HG02840 (cell line): ENCODE results near the gene PLEKHG4.
A peak's percentile ranks its signal among the peaks of the same experiment; 100 is the strongest.

Experiments
- ATAC-seq: cut with Tn5 transposase; IDR thresholded peaks from one replicate; pipeline ENCODE4 v1.9.1; 2021; ENCODE audit warnings: mild to moderate bottlenecking, moderate library complexity, moderate number of reproducible peaks; ENCODE audit not compliant: unreplicated experiment, low FRiP score

Gene PLEKHG4

DNA sequence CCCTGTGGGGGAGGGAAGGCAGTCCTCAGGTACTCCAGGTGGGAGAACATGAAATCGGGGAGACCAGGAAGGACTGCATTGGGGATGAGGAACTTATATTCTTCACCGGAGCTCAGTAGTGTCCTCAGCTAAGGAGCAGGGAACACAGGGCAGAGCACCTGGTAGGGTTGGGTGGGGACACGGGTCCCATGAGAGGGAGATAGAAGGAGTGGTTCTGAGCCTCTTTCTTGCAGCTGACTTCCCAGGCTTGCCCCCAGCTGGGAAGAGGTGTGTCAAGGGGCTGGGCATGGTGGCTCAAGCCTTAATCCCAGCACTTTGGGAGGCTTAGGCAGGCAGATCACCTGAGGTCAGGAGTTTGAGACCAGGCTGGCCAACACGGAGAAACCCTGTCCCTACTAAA is 34.1 kb upstream of the PLEKHG4 start:
- ATAC-seq, result no peak

DNA sequence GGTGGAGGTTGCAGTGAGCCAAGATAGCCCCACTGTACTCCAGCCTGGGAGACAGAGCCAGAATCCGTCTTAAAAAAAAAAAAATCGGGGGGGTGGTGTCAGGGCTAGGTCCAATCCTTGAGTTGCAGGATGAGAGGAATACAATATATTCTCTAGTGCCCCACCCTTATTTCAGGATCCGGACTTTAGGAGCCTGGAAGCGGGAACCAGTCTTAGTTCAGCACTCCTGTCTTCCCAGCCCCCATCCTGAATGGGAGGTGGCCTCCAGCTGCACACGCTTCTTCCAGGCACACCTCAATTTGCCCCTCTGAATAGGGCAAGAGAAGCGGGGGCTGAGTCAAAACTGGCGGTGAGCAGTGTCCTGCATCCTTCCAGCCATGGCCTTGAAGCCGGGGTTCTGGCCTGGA is 33.7 kb upstream of the PLEKHG4 start:
- no peak for ATAC-seq

DNA sequence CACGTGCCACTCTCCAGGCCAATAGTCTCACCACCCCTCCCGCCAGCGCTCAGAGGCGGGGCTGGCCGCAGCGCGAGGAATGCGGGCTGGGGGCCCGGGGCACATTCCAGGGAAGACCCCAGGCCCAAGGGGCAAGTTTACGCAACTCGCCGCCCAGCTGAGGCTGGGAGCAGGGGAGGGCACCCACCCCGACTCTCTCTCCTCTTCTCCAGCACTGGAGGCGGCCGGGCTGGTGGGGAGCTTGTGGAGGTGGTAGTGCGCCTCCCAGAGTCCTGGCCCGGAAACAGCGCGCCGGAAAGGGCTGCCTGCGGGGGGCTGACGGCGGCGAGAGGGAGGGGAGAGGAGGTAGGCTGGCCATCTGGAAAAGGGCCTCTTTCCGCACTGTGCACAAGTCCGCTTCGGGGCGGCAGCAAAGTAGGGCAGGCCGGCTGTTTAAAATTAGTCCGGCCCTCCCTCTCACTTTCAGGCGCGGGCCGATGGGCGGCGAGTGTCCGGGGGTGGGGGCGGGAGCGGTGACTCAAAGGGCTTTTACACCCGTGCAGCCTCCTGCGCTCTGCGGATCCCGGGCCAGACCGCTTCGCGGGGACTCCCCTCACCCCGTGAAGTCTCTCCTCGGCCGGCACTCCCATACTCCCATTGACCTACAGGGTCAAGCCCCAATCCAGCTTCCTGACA is 33.1 kb upstream of the PLEKHG4 start:
- peak; percentile 19 for ATAC-seq

DNA sequence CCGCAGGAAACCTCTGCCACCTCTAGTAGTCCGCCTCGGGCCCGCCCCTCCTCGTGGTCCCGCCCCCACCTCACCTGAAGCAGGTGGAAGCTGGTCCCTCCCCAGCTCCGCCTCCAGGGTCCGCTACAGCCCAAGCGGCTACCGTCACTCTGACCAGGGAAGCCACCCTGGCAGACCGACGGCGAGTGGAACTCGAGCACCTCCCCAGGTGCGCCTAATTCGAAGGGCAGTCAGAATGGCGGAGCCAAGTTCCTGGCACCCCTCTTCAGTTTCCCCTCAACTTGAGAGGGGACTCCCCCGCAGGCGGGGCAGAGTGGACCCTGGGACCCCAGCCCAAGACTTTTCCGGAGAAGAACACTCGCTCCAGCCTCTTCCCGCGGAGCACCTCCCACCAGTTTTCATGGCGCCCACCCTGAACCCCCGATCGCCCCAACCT is 32.6 kb upstream of the PLEKHG4 start:
- ATAC-seq, result peak; percentile 30

DNA sequence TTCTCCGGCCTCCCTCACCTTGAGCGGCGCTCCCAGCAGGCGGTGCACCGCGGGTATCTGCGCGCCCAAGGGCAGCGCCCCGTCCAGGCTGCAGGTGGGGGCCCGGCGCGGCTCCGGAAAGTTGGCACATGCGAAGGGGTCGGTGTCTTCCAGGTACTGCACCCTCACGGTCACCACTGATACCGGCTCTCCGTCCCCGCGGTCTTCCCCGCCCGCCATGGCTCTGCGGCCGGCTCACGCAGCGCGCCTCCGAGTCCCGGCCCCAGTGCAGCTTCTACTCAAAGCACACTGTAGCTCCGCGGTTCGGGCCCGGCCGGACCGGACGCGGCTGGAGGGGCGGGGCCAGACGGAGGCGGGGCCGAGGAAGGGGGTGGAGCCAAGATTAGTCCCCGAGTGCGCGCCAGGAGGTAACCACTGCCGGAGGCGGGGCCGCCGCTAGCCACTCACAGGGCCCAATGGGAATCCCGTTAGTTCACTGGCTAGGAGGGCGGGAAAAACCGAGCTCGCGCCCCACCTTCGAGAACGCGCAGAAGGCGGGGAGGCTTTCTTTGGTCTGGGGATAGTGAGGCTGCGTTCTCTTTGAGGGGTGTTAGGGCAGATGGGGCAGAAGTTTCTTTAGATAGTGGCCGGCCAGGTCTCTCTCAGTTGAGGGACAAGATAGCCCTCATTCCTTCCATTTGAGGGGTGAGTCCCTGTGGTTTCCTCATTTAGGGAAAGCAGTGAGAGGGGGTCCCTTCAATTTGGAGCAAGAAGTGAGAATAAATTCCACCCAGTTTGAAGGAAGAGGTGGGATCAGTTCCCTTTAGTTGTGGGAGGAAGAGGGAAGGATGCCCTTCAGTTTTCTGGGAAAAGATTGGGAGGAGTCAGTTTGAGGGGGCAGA is 31.9 kb upstream of the PLEKHG4 start, which contains the start of gene FHOD1:
TSS of gene FHOD1 (minus strand) at position 290 of the 881 bp plus-strand sequence. CDS start at position 219, 71 bp downstream.
- peak; percentile 50 for ATAC-seq

DNA sequence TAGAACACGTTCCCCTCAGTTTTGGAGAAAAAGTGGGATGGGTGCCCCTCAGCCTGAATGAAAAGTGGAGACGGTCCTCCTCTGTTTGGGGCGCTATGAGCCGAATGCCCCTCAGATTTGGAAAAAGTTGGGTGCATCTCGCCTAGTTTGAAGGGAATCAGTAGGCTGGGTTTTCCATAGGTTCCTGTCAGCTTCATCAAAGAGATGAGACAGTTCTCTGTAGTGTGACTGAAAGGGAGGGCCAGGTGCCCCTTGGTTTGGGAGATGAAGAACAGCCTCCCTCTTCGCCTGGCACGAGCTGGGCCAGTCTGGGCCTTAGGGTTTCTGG is 31.3 kb upstream of the PLEKHG4 start:
- no peak for ATAC-seq

DNA sequence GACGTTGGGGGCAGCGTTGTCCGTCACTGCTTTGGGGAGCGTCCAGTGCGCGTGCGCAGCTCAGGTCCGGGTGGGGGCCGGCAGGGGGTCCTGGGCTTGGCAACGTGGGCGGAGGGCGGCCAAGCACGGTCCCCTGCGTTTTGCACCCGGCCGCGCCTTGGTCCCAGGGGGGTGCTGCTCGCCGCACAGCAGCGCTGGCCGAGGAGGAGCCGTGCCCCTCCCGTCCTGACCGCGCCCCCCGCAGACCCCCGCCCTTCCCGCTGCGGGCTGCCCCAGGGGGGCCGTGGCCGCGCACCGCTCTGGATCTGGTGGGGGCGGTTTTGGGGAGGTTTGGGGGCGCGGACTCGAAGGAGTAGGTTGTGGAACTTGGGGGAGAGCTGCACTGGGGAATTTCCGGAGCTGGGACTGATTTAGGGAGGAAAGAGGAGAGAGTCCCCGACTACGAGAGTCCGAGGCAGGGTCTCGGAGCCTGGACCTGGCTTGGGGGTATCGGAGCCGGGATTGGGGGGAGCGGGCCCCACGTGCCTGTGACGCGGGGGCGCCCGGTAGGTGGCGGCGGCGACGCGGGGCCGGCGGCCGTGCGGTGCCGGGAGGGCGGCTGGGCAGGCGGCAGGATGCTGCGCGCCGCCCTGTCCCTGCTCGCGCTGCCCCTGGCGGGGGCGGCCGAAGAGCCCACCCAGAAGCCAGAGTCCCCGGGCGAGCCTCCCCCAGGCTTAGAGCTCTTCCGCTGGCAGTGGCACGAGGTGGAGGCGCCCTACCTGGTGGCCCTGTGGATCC is 30.7 kb upstream of the PLEKHG4 start, which contains the start of gene SLC9A5:
TSS of gene SLC9A5 (plus strand) at position 579 of the 777 bp plus-strand sequence. CDS start at position 615, 36 bp downstream.
- ATAC-seq, result no peak

DNA sequence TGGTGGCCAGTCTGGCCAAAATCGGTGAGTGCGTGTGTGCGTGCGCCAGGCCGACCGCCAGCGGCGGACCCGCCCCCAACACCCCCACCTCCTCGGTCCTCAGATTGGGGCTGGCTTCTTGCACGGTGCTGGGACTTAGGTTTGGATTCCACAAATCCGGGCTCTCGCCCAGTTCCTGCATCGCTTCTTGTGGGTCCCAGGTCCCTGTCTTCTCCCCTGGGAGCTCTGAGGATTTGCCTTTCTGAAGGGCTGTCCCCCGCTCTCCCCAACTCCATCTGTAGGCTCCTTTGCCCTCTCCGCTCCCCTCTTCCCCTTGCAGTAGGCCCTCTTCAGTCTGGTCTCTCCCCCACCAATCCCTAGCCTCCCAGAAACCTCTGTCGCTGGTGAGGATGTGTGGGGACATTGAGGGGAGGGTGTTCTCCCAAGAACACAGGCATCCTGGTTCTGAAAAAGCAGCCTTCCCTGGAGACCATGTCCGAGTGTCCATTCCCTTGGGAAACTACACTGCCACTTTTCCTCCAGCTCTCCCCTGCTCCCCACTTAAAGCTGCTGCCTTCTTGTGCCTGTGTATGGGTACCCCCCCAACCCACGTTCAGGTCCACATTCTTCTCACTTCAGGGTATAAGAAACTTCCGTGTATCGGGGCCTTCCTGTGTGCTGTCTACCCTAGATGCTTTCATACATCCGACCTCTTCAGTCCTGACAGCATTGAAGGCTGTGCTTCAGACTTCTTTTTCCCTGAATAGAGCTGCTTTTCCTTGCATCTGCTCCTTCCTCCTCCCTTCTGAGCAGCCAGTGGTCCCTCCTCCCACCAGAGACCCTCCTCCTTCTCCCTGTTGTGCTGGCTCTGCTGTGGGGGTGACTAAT is 29.9 kb upstream of the PLEKHG4 start:
- no peak for ATAC-seq

DNA sequence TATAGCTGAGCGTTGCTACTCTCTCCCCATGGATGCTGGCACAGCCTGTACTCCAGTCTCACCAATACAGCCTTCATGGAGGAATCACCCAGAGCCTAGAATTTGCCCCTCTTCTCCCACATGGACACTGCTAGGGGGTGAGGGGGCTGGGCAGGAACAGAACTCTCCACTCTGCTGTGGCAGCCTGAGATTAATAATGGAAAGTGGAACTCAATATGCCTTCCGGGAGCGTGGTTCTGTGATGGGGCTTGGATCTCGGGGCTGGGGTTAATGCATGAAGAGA is 29.3 kb upstream of the PLEKHG4 start:
- ATAC-seq, result no peak

DNA sequence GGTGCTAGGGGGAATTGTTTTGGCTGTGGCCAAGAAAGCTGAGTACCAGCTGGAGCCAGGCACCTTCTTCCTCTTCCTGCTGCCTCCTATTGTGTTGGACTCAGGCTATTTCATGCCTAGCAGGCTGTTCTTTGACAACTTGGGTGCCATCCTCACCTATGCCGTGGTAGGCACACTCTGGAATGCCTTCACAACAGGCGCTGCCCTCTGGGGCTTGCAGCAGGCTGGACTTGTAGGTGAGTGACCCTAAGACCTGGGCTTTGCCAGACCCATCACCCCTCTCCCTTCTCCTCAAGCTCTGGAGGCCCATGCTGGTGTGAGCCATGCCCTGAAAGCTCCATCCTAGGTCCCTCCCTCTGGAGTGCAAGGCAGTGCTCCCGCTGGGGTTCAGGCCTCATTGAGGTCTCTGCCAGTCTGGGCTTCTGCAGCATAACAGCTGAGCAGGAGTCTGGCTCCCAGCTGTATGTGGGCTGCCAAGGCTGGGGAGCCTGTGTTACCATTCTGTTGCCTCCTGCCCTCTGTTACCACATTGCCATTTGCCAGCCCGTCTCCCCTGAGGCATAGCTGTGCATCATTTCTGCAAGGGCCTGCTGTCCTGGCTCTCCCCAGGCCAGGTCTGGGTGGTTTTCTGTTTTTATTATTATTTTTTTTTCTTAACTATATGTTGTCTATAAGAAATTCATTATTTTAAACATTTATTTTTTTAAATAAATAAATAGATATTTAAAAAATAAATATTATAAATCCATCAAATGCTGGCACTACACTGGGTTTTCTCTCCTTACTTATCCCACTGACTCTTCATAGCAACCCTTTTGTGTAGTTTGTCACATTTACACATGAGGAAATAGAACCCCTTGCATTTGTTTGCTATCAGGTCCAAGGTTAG is 26.5 kb upstream of the PLEKHG4 start:
- ATAC-seq, result no peak

DNA sequence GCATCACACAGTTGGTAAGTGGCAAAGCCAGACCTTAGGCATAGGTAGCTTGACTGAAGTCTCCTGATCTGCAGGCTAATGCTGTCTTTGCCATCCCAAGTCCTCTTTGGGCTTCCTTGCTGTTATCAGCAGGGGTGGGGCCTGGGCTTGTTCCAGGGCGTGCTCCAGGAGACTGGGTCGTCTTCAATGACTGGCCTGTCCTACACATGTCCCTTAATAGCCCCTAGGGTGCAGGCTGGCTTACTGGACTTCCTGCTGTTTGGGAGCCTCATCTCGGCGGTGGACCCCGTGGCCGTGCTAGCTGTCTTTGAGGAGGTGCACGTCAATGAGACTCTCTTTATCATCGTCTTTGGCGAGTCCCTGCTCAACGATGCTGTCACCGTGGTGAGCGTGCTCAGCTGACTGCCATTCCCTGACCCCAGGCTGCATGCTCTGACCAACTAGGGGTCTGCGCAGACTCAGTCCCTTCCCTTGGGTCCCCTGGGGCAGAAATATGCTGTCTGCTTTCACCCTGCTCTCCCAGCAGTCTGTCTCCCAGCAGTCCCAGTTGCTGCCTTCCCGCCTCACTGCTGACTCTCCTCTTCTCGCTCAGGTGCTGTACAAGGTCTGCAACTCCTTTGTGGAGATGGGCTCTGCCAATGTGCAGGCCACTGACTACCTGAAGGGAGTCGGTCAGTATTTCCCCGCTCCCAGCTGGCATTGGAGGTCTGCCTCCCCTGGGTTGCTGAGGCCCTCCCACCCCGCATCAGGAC is 24.4 kb upstream of the PLEKHG4 start:
- ATAC-seq, result no peak

DNA sequence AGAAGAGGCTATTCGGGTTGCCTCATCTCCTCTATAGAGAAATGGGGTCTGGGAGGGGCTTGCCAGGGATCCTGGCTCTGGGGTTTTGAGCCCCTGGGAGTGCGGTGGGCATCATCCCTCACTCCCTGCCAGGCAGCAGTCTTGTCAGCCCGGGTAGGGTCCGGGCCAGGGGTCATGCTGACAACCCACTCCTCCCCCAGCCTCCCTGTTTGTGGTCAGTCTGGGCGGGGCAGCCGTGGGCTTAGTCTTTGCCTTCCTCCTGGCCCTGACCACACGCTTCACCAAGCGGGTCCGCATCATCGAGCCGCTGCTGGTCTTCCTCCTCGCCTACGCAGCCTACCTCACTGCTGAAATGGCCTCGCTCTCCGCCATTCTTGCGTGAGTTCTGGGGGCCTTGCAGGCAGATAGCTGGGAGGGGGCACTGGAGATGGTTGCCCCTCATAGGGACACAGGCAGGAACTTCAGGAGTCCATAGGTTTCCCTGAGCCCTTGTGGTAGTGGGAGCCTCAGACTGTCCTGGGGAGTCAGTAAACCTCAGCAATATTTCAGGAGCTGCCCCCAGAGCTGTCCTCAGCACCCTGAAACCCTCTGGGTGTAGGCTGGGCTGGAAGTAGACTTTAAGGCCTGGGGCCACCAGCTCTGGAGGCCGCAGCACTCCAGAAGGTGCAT is 23.6 kb upstream of the PLEKHG4 start:
- no peak for ATAC-seq

DNA sequence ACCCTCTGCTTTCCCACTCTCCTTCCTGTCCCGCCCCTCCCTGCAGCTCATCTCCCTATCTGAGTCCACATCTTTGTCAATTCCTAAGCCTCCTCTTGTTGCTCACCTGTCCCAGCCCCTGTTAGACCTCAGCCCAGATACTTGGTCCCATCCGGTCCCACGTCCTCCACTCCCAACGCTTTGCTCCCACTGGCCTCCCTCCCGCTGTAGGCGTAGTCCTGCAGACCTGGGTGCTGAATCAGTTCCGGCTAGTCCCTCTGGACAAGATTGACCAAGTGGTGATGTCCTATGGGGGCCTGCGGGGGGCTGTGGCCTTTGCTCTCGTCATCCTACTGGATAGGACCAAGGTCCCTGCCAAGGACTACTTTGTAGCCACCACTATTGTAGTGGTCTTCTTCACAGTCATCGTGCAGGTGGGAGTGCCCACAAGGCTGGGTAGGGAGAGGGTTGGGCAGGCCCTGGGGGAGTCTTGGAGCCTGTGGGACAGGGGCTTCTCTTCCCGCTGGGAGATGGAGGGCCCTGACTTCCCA is 22.6 kb upstream of the PLEKHG4 start:
- ATAC-seq, result no peak

DNA sequence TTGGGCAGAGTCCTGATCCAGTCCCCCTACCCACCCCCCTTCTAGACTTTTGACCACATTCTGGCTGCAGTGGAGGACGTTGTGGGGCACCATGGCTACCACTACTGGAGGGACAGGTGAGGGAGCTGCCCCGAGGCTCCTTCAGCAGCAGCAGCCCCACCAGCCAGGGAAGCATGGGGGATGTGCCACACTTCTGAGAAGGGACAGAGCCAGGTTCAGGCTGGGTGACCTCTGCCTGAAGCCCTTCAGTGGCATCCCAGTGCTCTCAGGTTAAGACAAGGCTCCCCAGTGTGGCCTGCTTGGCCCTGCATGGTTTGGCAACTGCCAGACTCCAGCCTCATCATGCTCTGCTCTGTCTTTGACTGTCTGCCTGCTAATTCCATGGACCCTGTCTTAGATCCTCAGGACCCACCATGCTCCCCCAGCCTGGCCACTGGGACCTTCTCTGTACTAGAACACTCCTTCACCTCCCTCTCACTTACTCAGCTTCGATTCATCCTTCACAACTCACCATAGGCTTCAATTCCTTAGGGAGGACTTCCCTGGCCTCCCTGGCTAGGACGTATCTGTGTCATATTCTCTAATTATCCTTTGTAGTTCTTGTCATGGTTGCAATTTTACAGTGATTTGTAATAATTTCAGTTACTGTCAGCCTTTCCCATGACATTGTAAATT is 21.7 kb upstream of the PLEKHG4 start:
- no peak for ATAC-seq

DNA sequence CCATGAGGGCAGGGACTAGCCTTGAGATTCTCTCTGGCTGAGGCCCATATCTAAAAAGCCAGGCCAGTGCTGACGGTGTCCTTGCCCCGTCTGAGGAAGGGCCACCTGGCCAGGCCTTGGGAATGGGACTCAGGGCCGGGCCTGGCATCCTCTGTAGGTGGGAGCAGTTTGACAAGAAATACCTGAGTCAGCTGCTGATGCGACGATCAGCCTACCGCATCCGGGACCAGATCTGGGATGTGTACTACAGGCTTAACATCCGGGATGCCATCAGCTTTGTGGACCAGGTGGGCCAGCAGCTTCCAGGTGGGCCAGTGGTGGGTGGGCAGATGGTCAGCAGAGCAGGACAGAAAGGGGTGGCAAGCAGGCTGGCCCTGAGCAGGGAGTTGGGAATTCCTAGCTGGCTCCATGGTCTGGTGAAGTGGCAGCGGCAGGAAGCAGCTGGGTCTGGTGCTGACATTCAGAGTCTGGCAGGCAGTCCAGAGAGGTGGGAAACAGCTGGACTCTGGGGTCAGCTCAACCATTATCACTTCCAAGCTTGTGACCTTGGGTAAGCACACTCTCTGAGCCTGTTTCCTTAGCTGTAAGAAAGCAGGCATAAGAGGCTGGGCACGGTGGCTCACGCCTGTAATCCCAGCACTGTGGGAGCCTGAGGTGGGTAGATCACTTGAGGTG is 21.0 kb upstream of the PLEKHG4 start:
- ATAC-seq, result no peak

DNA sequence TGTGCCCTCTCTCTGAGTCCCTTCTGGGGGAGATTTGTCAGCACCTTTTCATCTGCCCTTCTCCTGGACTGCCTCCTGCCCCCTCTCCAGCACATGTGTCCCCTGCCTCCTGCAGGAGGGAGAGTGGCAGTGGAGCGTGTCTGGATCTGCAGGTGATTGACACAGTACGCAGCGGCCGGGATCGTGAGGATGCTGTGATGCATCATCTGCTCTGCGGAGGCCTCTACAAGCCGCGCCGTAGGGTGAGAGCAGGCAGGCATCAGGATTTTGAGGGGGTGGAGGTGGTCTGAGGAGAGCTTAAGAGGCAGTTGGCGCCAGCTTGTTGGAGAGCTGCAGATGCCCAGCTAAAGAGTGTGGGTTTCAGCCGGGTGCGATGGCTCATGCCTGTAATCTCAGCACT is 19.6 kb upstream of the PLEKHG4 start:
- no peak for ATAC-seq
